Keratinocyte (primary cell): Measurements from ENCODE around the gene AMBRA1. TPM values are rescaled to one million over a fixed set of nuclear protein-coding genes. Genes with fewer than 3 reads are reported as not detected.

Experiments used
- DNase-seq: peaks from one replicate; pipeline ENCODE4 v3.0.0-alpha.2; 2011; ENCODE audit warnings: low read depth, missing footprints, low spot score
- FAIRE-seq: peaks from 2 replicates; lab custom pipeline; 2011; peaks lifted over from hg19 to GRCh38; lab: Jason Lieb, UNC
- H2AFZ ChIP-seq: 2 replicates; pipeline ENCODE4 v1.6.0; 2012; ENCODE audit warnings: low read length, control low read depth, inconsistent platforms; ENCODE audit not compliant: control insufficient read depth
- H3K27ac ChIP-seq: 2 replicates; pipeline ENCODE4 v1.5.1; 2011; ENCODE audit warnings: low read length; ENCODE audit not compliant: control insufficient read depth, insufficient read depth
- H3K27me3 ChIP-seq: 3 replicates; pipeline ENCODE4 v1.6.0; 2011; ENCODE audit warnings: low read length; ENCODE audit not compliant: control insufficient read depth, insufficient read depth; ENCODE audit errors: extremely low read depth
- H3K36me3 ChIP-seq, 2 experiments: 2 replicates in 1 of 2; 3 replicates in 1 of 2; pipeline ENCODE4 v1.5.1; 2011; ENCODE audit warnings: low read length in 2 of 2, mild to moderate bottlenecking in 1 of 2; ENCODE audit not compliant: control insufficient read depth in 2 of 2, insufficient read depth in 2 of 2; ENCODE audit errors: extremely low read depth in 1 of 2
- H3K4me1 ChIP-seq: 3 replicates; pipeline ENCODE4 v1.5.1; 2011; ENCODE audit warnings: low read length; ENCODE audit not compliant: control insufficient read depth, insufficient read depth; ENCODE audit errors: extremely low read depth
- H3K4me2 ChIP-seq: 3 replicates; pipeline ENCODE4 v1.6.0; 2011; ENCODE audit warnings: low read depth, low read length; ENCODE audit not compliant: control insufficient read depth, insufficient read depth; ENCODE audit errors: extremely low read depth
- H3K4me3 ChIP-seq, 3 experiments: fragments of 200-600 bp in 1 of 3; sonication (generic) in 1 of 3; 2 replicates in 2 of 3; 3 replicates in 1 of 3; pipeline ENCODE4 v1.5.1; 2011 to 2016; ENCODE audit warnings: low read length in 3 of 3, mild to moderate bottlenecking in 3 of 3, control low read depth in 2 of 3, inconsistent platforms in 1 of 3, low read depth in 1 of 3, mixed read lengths in 1 of 3, mixed run types in 1 of 3, moderate library complexity in 1 of 3; ENCODE audit not compliant: control insufficient read depth in 2 of 3, insufficient read depth in 2 of 3; ENCODE audit errors: extremely low read depth in 1 of 3
- H3K79me2 ChIP-seq: 2 replicates; pipeline ENCODE4 v1.6.0; 2012; ENCODE audit warnings: low read length; ENCODE audit not compliant: control insufficient read depth, insufficient read depth
- H3K9ac ChIP-seq: 3 replicates; pipeline ENCODE4 v1.6.0; 2011; ENCODE audit warnings: low read length; ENCODE audit not compliant: control insufficient read depth, insufficient read depth; ENCODE audit errors: extremely low read depth
- H3K9me1 ChIP-seq: 3 replicates; pipeline ENCODE4 v1.6.0; 2011; ENCODE audit warnings: low read length; ENCODE audit not compliant: control insufficient read depth, insufficient read depth; ENCODE audit errors: extremely low read depth
- H3K9me3 ChIP-seq: 2 replicates; pipeline ENCODE4 v1.5.1; 2012; ENCODE audit warnings: low read depth, low read length; ENCODE audit not compliant: control insufficient read depth
- H4K20me1 ChIP-seq: 3 replicates; pipeline ENCODE4 v1.6.0; 2011; ENCODE audit warnings: low read length; ENCODE audit not compliant: control insufficient read depth, insufficient read depth; ENCODE audit errors: extremely low read depth
- CTCF ChIP-seq, 3 experiments: IDR thresholded peaks in 1 of 3; conservative IDR thresholded peaks in 1 of 3; optimal IDR thresholded peaks in 1 of 3; 2 replicates in 2 of 3; 3 replicates in 1 of 3; pipeline versions ENCODE3 to v1.5.1; 2011; ENCODE audit warnings: low read length in 3 of 3, mild to moderate bottlenecking in 3 of 3, moderate library complexity in 2 of 3, control low read depth in 1 of 3, inconsistent platforms in 1 of 3; ENCODE audit not compliant: insufficient read depth in 2 of 3; ENCODE audit errors: extremely low read depth in 1 of 3
- EZH2 ChIP-seq: IDR thresholded peaks from one replicate; pipeline ENCODE4 v1.6.1; 2012; ENCODE audit warnings: inconsistent platforms, mild to moderate bottlenecking, low read length, moderate library complexity
- dilution Hi-C: fragments of 300-500 bp; cut with MboI; formaldehyde crosslinking; loops from one replicate; pipeline ENCODE4 v1.7.0; 2020; ENCODE audit warnings: low sequenced_read_pairs; ENCODE audit not compliant: extremely low pct_ligation_motif_present
- polyA plus RNA-seq, 5 experiments: library from polyadenylated mRNA; depleted of rRNA in 3 of 5; stranded (reverse) in 3 of 5; stranded (forward) in 1 of 5; unstranded in 1 of 5; fragments of >200 nt; gene quantifications; 1 replicate in 1 of 5; 2 replicates in 3 of 5; 3 replicates in 1 of 5; pipeline versions ENCODE4 v1.2.1 to v1.2.3, GENCODE V29; 2011 to 2012; ENCODE audit warnings: missing spikeins in 2 of 5, low read depth in 1 of 5, low replicate concordance in 1 of 5

AMBRA1 gene
- polyA plus RNA-seq, 1 donor (not counting 4 experiments of a cell fraction or from before 2014, with no cell fraction given) = 10.5 TPM

GRCh38 chr11:46408407-46408986 lies 185.3 kb downstream of the AMBRA1 start:
- H3K36me3 ChIP-seq = peaks cover 9 to 27% of the 10 kb centered on the region in 2 experiments
- H3K79me2 ChIP-seq = no peaks in the 10 kb centered on the region
- H3K4me3 ChIP-seq = no peak overlapping the region
- dilution Hi-C loops = no loop called here
- H3K4me2 ChIP-seq = no peak overlapping the region
- no peaks in the 10 kb centered on the region for H4K20me1 ChIP-seq
- no peak overlapping the region for H3K27ac ChIP-seq
- no peaks in the 10 kb centered on the region for H3K4me1 ChIP-seq
- no peaks in the 10 kb centered on the region for H3K27me3 ChIP-seq
- TF ChIP-seq EZH2 = no peak
- no peak for TF ChIP-seq CTCF (optimal IDR thresholded peaks at IDR 0.05 in 1 of 3, IDR thresholded peaks at IDR 0.05 in 1 of 3, conservative IDR thresholded peaks at IDR 0.05 in 1 of 3; ENCODE audit: extremely low read depth in 1 of 3, insufficient read depth in 2 of 3, low read length in 3 of 3)
- DNase-seq (no peak), FAIRE-seq (no peak)
- H3K9ac ChIP-seq = no peak overlapping the region
- no peak overlapping the region for H2AFZ ChIP-seq
- no peaks in the 10 kb centered on the region for H3K9me1 ChIP-seq
- no peaks in the 10 kb centered on the region for H3K9me3 ChIP-seq

- Histone ChIP-seq H3K27me3 (no peaks in the 10 kb centered on the region), H2AFZ (no peak overlapping the region), H3K36me3 (peaks cover 15 to 26% of the 10 kb centered on the region in 2 experiments), H3K4me2 (no peak overlapping the region), H3K9me3 (no peaks in the 10 kb centered on the region), H3K27ac (no peak overlapping the region), H3K4me3 (no peak overlapping the region), H3K79me2 (no peaks in the 10 kb centered on the region), H4K20me1 (no peaks in the 10 kb centered on the region), H3K9me1 (no peaks in the 10 kb centered on the region), H3K9ac (no peak overlapping the region), H3K4me1 (no peaks in the 10 kb centered on the region)
- dilution Hi-C loops = no loop called here
- FAIRE-seq (no peak), DNase-seq (no peak)
- no peak for TF ChIP-seq EZH2
- no peak for TF ChIP-seq CTCF (optimal IDR thresholded peaks at IDR 0.05 in 1 of 3, IDR thresholded peaks at IDR 0.05 in 1 of 3, conservative IDR thresholded peaks at IDR 0.05 in 1 of 3; ENCODE audit: extremely low read depth in 1 of 3, insufficient read depth in 2 of 3, low read length in 3 of 3)
Observed at GRCh38 chr11:46407635-46408034, 186.2 kb downstream of the AMBRA1 start.
